OCI-LY1 (cell line): ENCODE results near the gene MRPL10.

Source experiments
- H2AFZ ChIP-seq: fragments of 200-600 bp; sonication (generic), shearing (Covaris generic); 2 replicates; pipeline ENCODE4 v1.6.0; 2014; ENCODE audit warnings: antibody characterized with exemption, mild to moderate bottlenecking, low read length
- H3F3A ChIP-seq: fragments of 200-600 bp; sonication (generic), shearing (Covaris generic); 2 replicates; pipeline ENCODE4 v1.6.0; 2014; ENCODE audit warnings: mild to moderate bottlenecking, antibody characterized with exemption, low read length, moderate library complexity; ENCODE audit not compliant: insufficient read depth
- H3K27ac ChIP-seq: fragments of 200-600 bp; sonication (generic); 2 replicates; pipeline ENCODE4 v1.5.1; 2014; ENCODE audit warnings: low read length, mixed run types, mild to moderate bottlenecking, low read depth; ENCODE audit not compliant: poor library complexity, severe bottlenecking
- H3K27me3 ChIP-seq: fragments of 200-600 bp; sonication (generic); 2 replicates; pipeline ENCODE4 v1.6.0; 2014; ENCODE audit warnings: antibody characterized with exemption, mild to moderate bottlenecking, low read length, moderate library complexity; ENCODE audit not compliant: insufficient read depth
- H3K36me3 ChIP-seq: fragments of 200-600 bp; sonication (generic); 2 replicates; pipeline ENCODE4 v1.6.1; 2014; ENCODE audit warnings: mild to moderate bottlenecking, antibody characterized with exemption, low read length, moderate library complexity, mixed read lengths; ENCODE audit not compliant: insufficient read depth
- H3K4me1 ChIP-seq: fragments of 200-600 bp; sonication (generic); 2 replicates; pipeline ENCODE4 v1.5.1; 2014; ENCODE audit warnings: mild to moderate bottlenecking, low read length, moderate library complexity; ENCODE audit not compliant: insufficient read depth, severe bottlenecking
- H3K4me2 ChIP-seq: fragments of 200-600 bp; sonication (generic), shearing (Covaris generic); 2 replicates; pipeline ENCODE4 v1.6.1; 2014; ENCODE audit warnings: low read length
- H3K4me3 ChIP-seq: fragments of 200-600 bp; sonication (generic); 2 replicates; pipeline ENCODE4 v1.5.1; 2014; ENCODE audit warnings: low read length, low read depth, mild to moderate bottlenecking, mixed read lengths; ENCODE audit not compliant: poor library complexity, severe bottlenecking
- H3K79me2 ChIP-seq: fragments of 200-600 bp; shearing (Covaris generic); 2 replicates; pipeline ENCODE4 v1.6.1; 2016; ENCODE audit warnings: mixed run types, low read length, mixed read lengths; ENCODE audit not compliant: insufficient read depth
- H3K9ac ChIP-seq: fragments of 200-600 bp; sonication (generic), shearing (Covaris generic); 2 replicates; pipeline ENCODE4 v1.6.1; 2014; ENCODE audit warnings: mild to moderate bottlenecking, low read length, mixed read lengths
- H3K9me2 ChIP-seq: fragments of 200-600 bp; sonication (generic), shearing (Covaris generic); 2 replicates; pipeline ENCODE4 v1.6.1; 2014; ENCODE audit warnings: low read depth, mild to moderate bottlenecking, low read length, mixed read lengths
- H3K9me3 ChIP-seq: fragments of 200-600 bp; shearing (Covaris generic); 2 replicates; pipeline ENCODE4 v1.6.1; 2014; ENCODE audit warnings: low read length, mixed read lengths
- H4K20me1 ChIP-seq: fragments of 200-600 bp; sonication (generic), shearing (Covaris generic); 2 replicates; pipeline ENCODE4 v1.6.0; 2016; ENCODE audit warnings: mild to moderate bottlenecking, low read length; ENCODE audit not compliant: insufficient read depth
- CTCF ChIP-seq: fragments of 200-600 bp; sonication (generic), shearing (Covaris generic); IDR thresholded peaks from 2 replicates; pipeline ENCODE4 v1.5.1; 2017; ENCODE audit warnings: mild to moderate bottlenecking, antibody characterized with exemption, low read length, moderate library complexity, mixed read lengths
- EZH2 ChIP-seq: fragments of 200-600 bp; sonication (generic), shearing (Covaris generic); IDR thresholded peaks from 2 replicates; pipeline ENCODE4 v1.8.0; 2017; ENCODE audit warnings: borderline replicate concordance, mixed run types, mild to moderate bottlenecking, antibody characterized with exemption, low read length, moderate library complexity, mixed read lengths

MRPL10 gene

GRCh38 chr17:47840742-47841487 is 9.6 kb upstream of the MRPL10 start, which contains the start of gene SCRN2:
Gene SCRN2 (minus strand): TSS chr17:47841273. CDS start chr17:47840843, 430 bp downstream.
- Histone ChIP-seq H3K27me3 (no peaks in the 10 kb centered on the region), H3K4me1 (peaks cover 19% of the 10 kb centered on the region), H3K9me3 (no peaks in the 10 kb centered on the region), H3K36me3 (no peaks in the 10 kb centered on the region), H3K9me2 (no peaks in the 10 kb centered on the region), H3F3A (no peaks in the 10 kb centered on the region), H4K20me1 (no peaks in the 10 kb centered on the region), H3K27ac (no peak within 1 kb of the TSS), H3K4me3 (peak within 1 kb of the TSS; percentile 86), H3K4me2 (peak within 1 kb of the TSS; percentile 83), H2AFZ (0 out of 2 replicates have a peak within 1 kb of the TSS, but pooled peaks have one; percentile 60), H3K79me2 (no peaks in the 10 kb centered on the region), H3K9ac (peak within 1 kb of the TSS; percentile 82)
- TF ChIP-seq CTCF (peak; percentile 95), EZH2 (no peak)

GRCh38 chr17:47840001-47840741 is 8.8 kb upstream of the MRPL10 start:
- H3K4me1 ChIP-seq = peaks cover 19% of the 10 kb centered on the region
- H3F3A ChIP-seq = no peaks in the 10 kb centered on the region
- H3K79me2 ChIP-seq = no peaks in the 10 kb centered on the region
- peak overlapping the region; percentile 82 for H3K9ac ChIP-seq
- H4K20me1 ChIP-seq = no peaks in the 10 kb centered on the region
- H3K27ac ChIP-seq = no peak overlapping the region
- H3K9me2 ChIP-seq = no peaks in the 10 kb centered on the region
- H3K9me3 ChIP-seq = no peaks in the 10 kb centered on the region
- no peaks in the 10 kb centered on the region for H3K27me3 ChIP-seq
- no peak overlapping the region for H2AFZ ChIP-seq
- no peaks in the 10 kb centered on the region for H3K36me3 ChIP-seq
- TF ChIP-seq EZH2 = no peak
- H3K4me2 ChIP-seq = peak overlapping the region; percentile 83
- H3K4me3 ChIP-seq = peak overlapping the region; percentile 86

GRCh38 chr17:47839071-47839470 is 7.7 kb upstream of the MRPL10 start:
- Histone ChIP-seq H3K9me2 (no peaks in the 10 kb centered on the region), H3K4me1 (peaks cover 19% of the 10 kb centered on the region), H3K79me2 (no peaks in the 10 kb centered on the region), H3K9me3 (no peaks in the 10 kb centered on the region), H3K9ac (no peak overlapping the region), H4K20me1 (no peaks in the 10 kb centered on the region), H3K36me3 (no peaks in the 10 kb centered on the region), H3K27ac (no peak overlapping the region), H2AFZ (no peak overlapping the region), H3K4me3 (no peak overlapping the region), H3K4me2 (no peak overlapping the region), H3K27me3 (no peaks in the 10 kb centered on the region), H3F3A (no peaks in the 10 kb centered on the region)
- no peak for TF ChIP-seq CTCF
- no peak for TF ChIP-seq EZH2
